Measurements from ENCODE around the gene ASCL3. TPM values are rescaled to one million over a fixed set of nuclear protein-coding genes. Genes with fewer than 3 reads are reported as not detected.
"Not testable (repeated sequence)": the region's sequence is repeated elsewhere in the genome, so short reads cannot be mapped to it uniquely, and the experiment has no call there.

ASCL3 gene
- total RNA-seq, 1 donor from 2014 or later = not detected

- no peak for DNase-seq
- H3K27me3 ChIP-seq = no peaks in the 10 kb centered on the region
- H3K9me3 ChIP-seq = no peaks in the 10 kb centered on the region
- ATAC-seq = no peak
- intact Hi-C loops (cut with DNase I) = no loop called here
- H3K4me3 ChIP-seq = no peak overlapping the region
- H3K27ac ChIP-seq = no peak overlapping the region
- no peaks in the 10 kb centered on the region for H3K36me3 ChIP-seq
- no peak for TF ChIP-seq CTCF (IDR thresholded peaks at IDR 0.05)
- H3K4me1 ChIP-seq = no peaks in the 10 kb centered on the region
Measured at GRCh38 chr11:8983552-8983951, 40.7 kb upstream of the ASCL3 start.

GRCh38 chr11:8980485-8980884 is 37.7 kb upstream of the ASCL3 start:
- TF ChIP-seq CTCF (IDR thresholded peaks at IDR 0.05) = no peak
- Histone ChIP-seq H3K36me3 (no peaks in the 10 kb centered on the region), H3K9me3 (no peaks in the 10 kb centered on the region), H3K4me3 (no peak overlapping the region), H3K27ac (no peak overlapping the region), H3K4me1 (no peaks in the 10 kb centered on the region), H3K27me3 (no peaks in the 10 kb centered on the region)
- intact Hi-C loops (cut with DNase I) = no loop called here
- no peak for ATAC-seq
- DNase-seq = no peak

- DNase-seq; H3K4me1 ChIP-seq; H3K4me3 ChIP-seq; H3K27me3 ChIP-seq; intact Hi-C loops (cut with DNase I); H3K27ac ChIP-seq; ATAC-seq; H3K9me3 ChIP-seq; H3K36me3 ChIP-seq: not testable (repeated sequence)
Measured at GRCh38 chr11:8979365-8979764, 36.5 kb upstream of the ASCL3 start.

- Histone ChIP-seq H3K9me3 (no peaks in the 10 kb centered on the region), H3K4me3 (no peak overlapping the region), H3K36me3 (no peaks in the 10 kb centered on the region), H3K27ac (no peak overlapping the region), H3K27me3 (no peaks in the 10 kb centered on the region), H3K4me1 (no peaks in the 10 kb centered on the region)
- ATAC-seq = no peak
- intact Hi-C loops (cut with DNase I) = no loop called here
- DNase-seq = no peak
- TF ChIP-seq CTCF (IDR thresholded peaks at IDR 0.05) = no peak
Measured at GRCh38 chr11:8973121-8973520, 30.3 kb upstream of the ASCL3 start.

GRCh38 chr11:8971924-8972316 is 29.1 kb upstream of the ASCL3 start:
- Histone ChIP-seq H3K4me3 (no peak overlapping the region), H3K27me3 (no peaks in the 10 kb centered on the region), H3K36me3 (no peaks in the 10 kb centered on the region), H3K27ac (no peak overlapping the region), H3K4me1 (no peaks in the 10 kb centered on the region), H3K9me3 (no peaks in the 10 kb centered on the region)
- intact Hi-C loops (cut with DNase I) = no loop called here
- no peak for ATAC-seq
- no peak for TF ChIP-seq CTCF (IDR thresholded peaks at IDR 0.05)
- DNase-seq = no peak

GRCh38 chr11:8971196-8971923 is 28.5 kb upstream of the ASCL3 start:
- ATAC-seq (no peak), DNase-seq (no peak)
- H3K9me3 ChIP-seq = no peaks in the 10 kb centered on the region
- TF ChIP-seq CTCF (IDR thresholded peaks at IDR 0.05) = no peak
- H3K27ac ChIP-seq = no peak overlapping the region
- no peaks in the 10 kb centered on the region for H3K27me3 ChIP-seq
- H3K4me3 ChIP-seq = no peak overlapping the region
- H3K36me3 ChIP-seq = no peaks in the 10 kb centered on the region
- intact Hi-C loops (cut with DNase I) = no loop called here
- no peaks in the 10 kb centered on the region for H3K4me1 ChIP-seq

All from upper lobe of right lung (tissue), 1 donor.